Kasumi-1 (cell line): Measurements from ENCODE around the gene RAVER1.

Experiments used
- DNase-seq, 2 experiments: peaks; one replicate each; lab custom pipeline; 2025; lab: John Stamatoyannopoulos, UW

RAVER1 gene

DNA sequence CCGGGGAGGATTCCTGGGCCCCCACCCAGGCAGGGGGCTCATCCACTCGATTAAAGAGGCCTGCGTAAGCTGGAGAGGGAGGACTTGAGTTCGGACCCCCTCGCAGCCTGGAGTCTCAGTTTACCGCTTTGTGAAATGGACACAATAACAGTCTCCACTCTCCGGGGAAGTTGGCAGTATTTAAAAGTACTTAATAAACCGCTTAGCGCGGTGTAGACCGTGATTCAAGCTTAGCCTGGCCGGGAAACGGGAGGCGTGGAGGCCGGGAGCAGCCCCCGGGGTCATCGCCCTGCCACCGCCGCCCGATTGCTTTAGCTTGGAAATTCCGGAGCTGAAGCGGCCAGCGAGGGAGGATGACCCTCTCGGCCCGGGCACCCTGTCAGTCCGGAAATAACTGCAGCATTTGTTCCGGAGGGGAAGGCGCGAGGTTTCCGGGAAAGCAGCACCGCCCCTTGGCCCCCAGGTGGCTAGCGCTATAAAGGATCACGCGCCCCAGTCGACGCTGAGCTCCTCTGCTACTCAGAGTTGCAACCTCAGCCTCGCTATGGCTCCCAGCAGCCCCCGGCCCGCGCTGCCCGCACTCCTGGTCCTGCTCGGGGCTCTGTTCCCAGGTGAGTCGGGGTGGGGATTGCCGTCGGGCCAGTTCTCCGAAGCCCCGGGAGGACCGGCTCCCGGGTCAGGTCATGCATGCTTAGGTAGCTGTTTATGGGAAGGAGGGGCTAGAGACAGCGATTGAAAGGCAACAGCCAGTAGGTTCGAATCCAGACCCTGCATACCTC is 62.5 kb downstream of the RAVER1 start, which contains the start of gene ICAM1:
Gene ICAM1, plus strand, starts transcription at position 505 of the 779 bp plus-strand sequence. Its CDS starts 40 bp downstream, at position 545.
- DNase-seq: peak; percentile 79 to 81

DNA sequence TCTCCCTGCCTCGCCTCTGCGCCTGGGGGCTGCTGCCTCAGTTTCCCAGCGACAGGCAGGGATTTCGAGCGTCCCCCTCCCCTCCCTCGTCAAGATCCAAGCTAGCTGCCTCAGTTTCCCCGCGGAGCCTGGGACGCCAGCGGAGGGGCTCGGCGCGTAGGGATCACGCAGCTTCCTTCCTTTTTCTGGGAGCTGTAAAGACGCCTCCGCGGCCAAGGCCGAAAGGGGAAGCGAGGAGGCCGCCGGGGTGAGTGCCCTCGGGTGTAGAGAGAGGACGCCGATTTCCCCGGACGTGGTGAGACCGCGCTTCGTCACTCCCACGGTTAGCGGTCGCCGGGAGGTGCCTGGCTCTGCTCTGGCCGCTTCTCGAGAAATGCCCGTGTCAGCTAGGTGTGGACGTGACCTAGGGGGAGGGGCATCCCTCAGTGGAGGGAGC is 63.1 kb downstream of the RAVER1 start:
- peak; percentile 77 to 82 for DNase-seq

DNA sequence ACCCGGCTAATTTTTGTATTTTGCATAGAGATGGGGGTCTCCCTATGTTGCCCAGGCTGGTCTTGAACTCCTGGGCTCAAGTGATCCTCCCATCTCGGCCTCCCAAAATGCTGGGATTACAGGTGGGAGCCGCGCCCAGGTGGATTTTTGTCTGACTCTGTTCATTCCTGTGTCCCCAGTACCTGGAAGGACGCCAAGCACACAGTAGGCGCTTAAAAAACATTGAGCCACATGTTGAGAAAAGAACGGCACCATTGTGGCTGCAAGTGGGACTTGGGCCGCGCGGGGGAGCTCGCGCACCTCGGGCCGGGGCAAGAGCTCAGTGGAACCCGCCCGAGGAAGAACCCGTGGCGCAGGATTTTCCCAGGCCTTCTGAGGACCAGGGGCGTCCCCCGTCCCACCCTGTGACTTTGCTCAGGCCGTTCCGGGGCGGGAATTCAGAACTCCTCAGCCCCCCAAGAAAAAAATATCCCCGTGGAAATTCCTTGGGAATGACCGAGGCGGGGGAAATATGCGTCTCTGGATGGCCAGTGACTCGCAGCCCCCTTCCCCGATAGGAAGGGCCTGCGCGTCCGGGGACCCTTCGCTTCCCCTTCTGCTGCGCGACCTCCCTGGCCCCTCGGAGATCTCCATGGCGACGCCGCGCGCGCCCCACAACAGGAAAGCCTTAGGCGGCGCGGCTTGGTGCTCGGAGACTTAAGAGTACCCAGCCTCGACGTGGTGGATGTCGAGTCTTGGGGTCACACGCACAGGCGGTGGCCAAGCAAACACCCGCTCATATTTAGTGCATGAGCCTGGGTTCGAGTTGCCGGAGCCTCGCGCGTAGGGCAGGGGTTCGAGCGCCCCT is 63.8 kb downstream of the RAVER1 start:
- peak; percentile 75 to 79 for DNase-seq

DNA sequence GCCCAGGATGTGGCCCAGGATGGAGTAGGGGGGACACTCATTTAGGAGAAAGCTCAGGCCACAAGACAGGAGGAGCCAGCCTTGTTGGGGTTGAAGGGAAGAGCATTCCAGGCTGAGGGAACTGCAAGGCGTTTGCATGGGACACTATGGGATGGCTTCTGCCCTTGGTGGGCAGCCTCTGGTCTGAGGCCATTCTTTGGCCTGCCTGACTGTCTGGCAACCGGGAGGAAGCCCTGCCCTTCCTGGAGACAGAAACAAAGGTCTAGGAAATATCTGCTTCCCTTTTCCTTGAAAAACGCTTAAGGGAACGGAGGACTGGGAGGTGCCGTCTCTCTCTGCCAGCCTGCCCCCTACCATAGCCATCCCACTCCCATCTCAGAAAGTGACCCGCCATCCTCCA is 65.3 kb downstream of the RAVER1 start:
- no peak for DNase-seq

DNA sequence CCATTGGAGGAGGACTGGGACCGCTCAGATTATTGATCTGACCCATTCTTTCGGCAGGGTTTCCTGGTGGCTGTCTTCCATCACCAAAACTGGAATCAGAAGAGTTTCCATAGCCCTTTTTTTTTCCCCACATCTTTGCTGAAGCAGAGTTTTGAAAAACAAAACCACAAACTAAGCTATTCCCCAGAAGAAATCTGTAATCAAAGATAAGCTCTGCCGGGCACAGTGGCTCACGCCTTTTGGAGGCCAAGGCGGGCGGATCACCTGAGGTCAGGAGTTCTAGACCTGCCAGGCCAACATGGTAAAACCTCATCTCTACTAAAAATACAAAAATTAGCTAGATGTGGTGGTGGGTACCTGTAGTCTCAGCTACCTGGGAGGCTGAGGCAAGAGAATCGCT is 66.6 kb downstream of the RAVER1 start:
- no peak for DNase-seq
